ENCODE results near the gene SRPK2. TPM values are rescaled to one million over a fixed set of nuclear protein-coding genes. Genes with fewer than 3 reads are reported as not detected.
"Not testable (repeated sequence)": the region's sequence is repeated elsewhere in the genome, so short reads cannot be mapped to it uniquely, and the experiment has no call there.

Gene SRPK2
- total RNA-seq, 1 experiment from 2014 or later: 59.8 TPM

DNA sequence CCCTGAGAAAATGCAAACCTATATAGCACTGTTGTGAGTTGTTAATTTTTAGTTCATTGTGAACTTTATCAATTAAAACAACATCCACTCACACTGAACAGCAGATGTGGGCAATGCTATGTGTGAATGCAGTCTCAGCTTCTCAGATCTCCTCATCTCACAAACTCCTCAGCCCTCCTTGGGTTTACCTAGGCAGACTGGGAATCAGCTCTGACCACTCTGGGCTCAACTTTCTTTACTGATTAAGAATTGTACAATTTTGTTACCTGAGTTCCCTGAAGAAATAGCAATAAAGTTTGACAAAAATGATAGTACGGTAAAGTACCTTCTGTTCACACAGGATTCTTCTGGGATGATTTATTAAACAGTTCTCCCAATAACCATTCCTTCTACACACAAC is 124.0 kb downstream of the SRPK2 start:
- no TSS peak for BruUV-seq (replicated peaks)
- H3K27me3 ChIP-seq (replicated peaks; ENCODE audit: insufficient read depth, low read depth, low read length, poor library complexity): no peaks in the 10 kb centered on the region
- no peak overlapping the region for H3K4me3 ChIP-seq (ENCODE audit: low read depth, low read length, poor library complexity, severe bottlenecking)
- H3K27ac ChIP-seq (ENCODE audit: low read depth, low read length, poor library complexity, severe bottlenecking): no peak overlapping the region
- no peak for DNase-seq (ENCODE audit: low spot score)
- no peaks in the 10 kb centered on the region for H3K9me3 ChIP-seq (ENCODE audit: low read depth, low read length, poor library complexity, severe bottlenecking)
- ChIA-PET CTCF (no interaction called here), POLR2A (ENCODE audit: low non-redundant PET) (no interaction called here)
- TF ChIP-seq, protein P1, sequence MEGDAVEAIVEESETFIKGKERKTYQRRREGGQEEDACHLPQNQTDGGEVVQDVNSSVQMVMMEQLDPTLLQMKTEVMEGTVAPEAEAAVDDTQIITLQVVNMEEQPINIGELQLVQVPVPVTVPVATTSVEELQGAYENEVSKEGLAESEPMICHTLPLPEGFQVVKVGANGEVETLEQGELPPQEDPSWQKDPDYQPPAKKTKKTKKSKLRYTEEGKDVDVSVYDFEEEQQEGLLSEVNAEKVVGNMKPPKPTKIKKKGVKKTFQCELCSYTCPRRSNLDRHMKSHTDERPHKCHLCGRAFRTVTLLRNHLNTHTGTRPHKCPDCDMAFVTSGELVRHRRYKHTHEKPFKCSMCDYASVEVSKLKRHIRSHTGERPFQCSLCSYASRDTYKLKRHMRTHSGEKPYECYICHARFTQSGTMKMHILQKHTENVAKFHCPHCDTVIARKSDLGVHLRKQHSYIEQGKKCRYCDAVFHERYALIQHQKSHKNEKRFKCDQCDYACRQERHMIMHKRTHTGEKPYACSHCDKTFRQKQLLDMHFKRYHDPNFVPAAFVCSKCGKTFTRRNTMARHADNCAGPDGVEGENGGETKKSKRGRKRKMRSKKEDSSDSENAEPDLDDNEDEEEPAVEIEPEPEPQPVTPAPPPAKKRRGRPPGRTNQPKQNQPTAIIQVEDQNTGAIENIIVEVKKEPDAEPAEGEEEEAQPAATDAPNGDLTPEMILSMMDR (conservative IDR thresholded peaks at IDR 0.05; ENCODE audit: low read depth, low read length): no peak
- no peak for TF ChIP-seq EZH2 (IDR thresholded peaks at IDR 0.05; ENCODE audit: borderline replicate concordance, low read depth, low read length, poor library complexity, severe bottlenecking)
- H3K36me3 ChIP-seq (ENCODE audit: insufficient read depth, low read length, poor library complexity, severe bottlenecking): no peaks in the 10 kb centered on the region
- H3K4me1 ChIP-seq (ENCODE audit: insufficient read depth, low read length, poor library complexity, severe bottlenecking): peaks cover 34% of the 10 kb centered on the region
- intact Hi-C loops (cut with micrococcal nuclease; ENCODE audit: unreplicated experiment): no loop called here

DNA sequence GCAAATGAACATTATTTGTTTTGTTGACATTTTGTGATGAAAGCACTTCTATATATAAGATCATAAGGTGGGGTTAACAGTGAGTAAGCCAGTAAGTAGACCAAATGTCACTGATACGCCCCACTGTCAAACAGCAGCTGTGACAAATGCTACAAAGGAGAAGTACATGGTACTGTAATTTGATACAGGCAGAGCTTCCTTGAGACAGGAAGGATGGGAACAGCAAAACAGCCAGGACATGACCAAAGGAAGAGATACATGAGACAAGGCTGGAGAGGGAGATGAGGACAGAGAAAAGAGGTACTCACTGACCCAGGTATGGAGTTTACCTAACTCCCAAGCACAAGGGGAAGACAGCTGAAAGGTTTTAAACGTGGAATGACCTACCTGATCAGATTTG is 127.0 kb downstream of the SRPK2 start:
- H3K27ac ChIP-seq (ENCODE audit: low read depth, low read length, poor library complexity, severe bottlenecking): no peak overlapping the region
- intact Hi-C loops (cut with micrococcal nuclease; ENCODE audit: unreplicated experiment): no loop called here
- CTCF ChIA-PET: no interaction called here

DNA sequence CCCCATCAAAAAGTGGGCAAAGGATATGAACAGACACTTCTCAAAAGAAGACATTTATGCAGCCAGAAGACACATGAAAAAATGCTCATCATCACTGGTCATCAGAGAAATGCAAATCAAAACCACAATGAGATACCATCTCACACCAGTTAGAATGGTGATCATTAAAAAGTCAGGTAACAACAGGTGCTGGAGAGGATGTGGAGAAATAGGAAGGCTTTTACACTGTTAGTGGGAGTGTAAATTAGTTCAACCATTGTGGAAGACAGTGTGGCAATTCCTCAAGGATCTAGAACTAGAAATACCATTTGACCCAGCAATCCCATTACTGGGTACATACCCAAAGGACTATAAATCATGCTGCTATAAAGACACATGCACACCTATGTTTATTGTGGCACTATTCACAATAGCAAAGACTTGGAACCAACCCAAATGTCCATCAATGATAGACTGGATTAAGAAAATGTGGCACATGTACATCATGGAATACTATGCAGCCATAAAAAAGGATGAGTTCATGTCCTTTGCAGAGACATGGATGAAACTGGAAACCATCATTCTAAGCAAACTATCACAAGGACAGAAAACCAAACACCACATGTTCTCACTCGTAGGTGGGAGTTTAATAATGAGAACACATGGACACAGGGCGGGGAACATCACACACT is 128.4 kb downstream of the SRPK2 start:
- BruUV-seq (replicated peaks); intact Hi-C loops (cut with micrococcal nuclease; ENCODE audit: unreplicated experiment); H3K27ac ChIP-seq (ENCODE audit: low read depth, low read length, poor library complexity, severe bottlenecking); H3K9me3 ChIP-seq (ENCODE audit: low read depth, low read length, poor library complexity, severe bottlenecking); H3K36me3 ChIP-seq (ENCODE audit: insufficient read depth, low read length, poor library complexity, severe bottlenecking); DNase-seq (ENCODE audit: low spot score); H3K27me3 ChIP-seq (replicated peaks; ENCODE audit: insufficient read depth, low read depth, low read length, poor library complexity); H3K4me3 ChIP-seq (ENCODE audit: low read depth, low read length, poor library complexity, severe bottlenecking); POLR2A ChIA-PET (ENCODE audit: low non-redundant PET); CTCF ChIA-PET: not testable (repeated sequence)
- peaks cover 31% of the 10 kb centered on the region for H3K4me1 ChIP-seq (ENCODE audit: insufficient read depth, low read length, poor library complexity, severe bottlenecking)

More for the DNA sequence above, 127.0 kb downstream of the SRPK2 start:
- BruUV-seq (replicated peaks): no TSS peak
- Histone ChIP-seq H3K9me3 (ENCODE audit: low read depth, low read length, poor library complexity, severe bottlenecking) (no peaks in the 10 kb centered on the region), H3K36me3 (ENCODE audit: insufficient read depth, low read length, poor library complexity, severe bottlenecking) (no peaks in the 10 kb centered on the region), H3K27me3 (replicated peaks; ENCODE audit: insufficient read depth, low read depth, low read length, poor library complexity) (no peaks in the 10 kb centered on the region), H3K4me1 (ENCODE audit: insufficient read depth, low read length, poor library complexity, severe bottlenecking) (peaks cover 23% of the 10 kb centered on the region), H3K4me3 (ENCODE audit: low read depth, low read length, poor library complexity, severe bottlenecking) (no peak overlapping the region)
- peak; percentile 61 for DNase-seq (ENCODE audit: low spot score)
- POLR2A ChIA-PET (ENCODE audit: low non-redundant PET): no interaction called here
- TF ChIP-seq EZH2 (IDR thresholded peaks at IDR 0.05; ENCODE audit: borderline replicate concordance, low read depth, low read length, poor library complexity, severe bottlenecking): no peak
- TF ChIP-seq, protein P1 (conservative IDR thresholded peaks at IDR 0.05; ENCODE audit: low read depth, low read length): no peak

DNA sequence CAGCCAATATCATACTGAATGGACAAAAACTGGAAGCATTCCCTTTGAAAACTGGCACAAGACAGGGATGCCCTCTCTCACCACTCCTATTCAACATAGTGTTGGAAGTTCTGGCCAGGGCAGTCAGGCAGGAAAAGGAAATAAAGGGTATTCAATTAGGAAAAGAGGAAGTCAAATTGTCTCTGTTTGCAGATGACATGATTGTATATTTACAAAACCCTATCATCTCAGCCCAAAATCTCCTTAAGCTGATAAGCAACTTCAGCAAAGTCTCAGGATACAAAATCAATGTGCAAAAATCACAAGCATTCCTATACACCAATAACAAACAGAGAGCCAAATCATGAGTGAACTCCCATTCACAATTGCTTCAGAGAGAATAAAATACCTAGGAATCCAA is 129.8 kb downstream of the SRPK2 start:
- H3K27me3 ChIP-seq (replicated peaks; ENCODE audit: insufficient read depth, low read depth, low read length, poor library complexity); H3K4me3 ChIP-seq (ENCODE audit: low read depth, low read length, poor library complexity, severe bottlenecking); H3K27ac ChIP-seq (ENCODE audit: low read depth, low read length, poor library complexity, severe bottlenecking); H3K36me3 ChIP-seq (ENCODE audit: insufficient read depth, low read length, poor library complexity, severe bottlenecking); intact Hi-C loops (cut with micrococcal nuclease; ENCODE audit: unreplicated experiment); CTCF ChIA-PET; POLR2A ChIA-PET (ENCODE audit: low non-redundant PET); H3K9me3 ChIP-seq (ENCODE audit: low read depth, low read length, poor library complexity, severe bottlenecking); DNase-seq (ENCODE audit: low spot score); BruUV-seq (replicated peaks): not testable (repeated sequence)
- H3K4me1 ChIP-seq (ENCODE audit: insufficient read depth, low read length, poor library complexity, severe bottlenecking): peaks cover 31% of the 10 kb centered on the region
